Measurements from ENCODE around the gene MLIP. TPM values are rescaled to one million over a fixed set of nuclear protein-coding genes. Genes with fewer than 3 reads are reported as not detected.

MLIP gene
- total and polyA plus RNA-seq, 2 of the 8 experiments (the other 6 are each of a cell fraction or from before 2014, with no cell fraction given), result not detected

GRCh38 chr6:54097753-54098152 lies 13.5 kb upstream of the MLIP start (continued):
- TF ChIP-seq EZH2 (IDR thresholded peaks at IDR 0.05; ENCODE audit: low read depth, low read length, severe bottlenecking) (no peak), SIX5 (IDR thresholded peaks at IDR 0.05; ENCODE audit: low read depth, low read length) (no peak), SIN3A (conservative IDR thresholded peaks at IDR 0.05 in 1 of 2, IDR thresholded peaks at IDR 0.05 in 1 of 2; ENCODE audit: low read depth in 1 of 2, low read length in 2 of 2) (no peak), NANOG (IDR thresholded peaks at IDR 0.05; ENCODE audit: insufficient read depth, low read depth, low read length, poor library complexity, severe bottlenecking) (no peak), SIRT6 (IDR thresholded peaks at IDR 0.05; ENCODE audit: low read length) (no peak), SAP30 (IDR thresholded peaks at IDR 0.05; ENCODE audit: insufficient read depth, insufficient replicate concordance, low read length) (no peak), KDM1A (IDR thresholded peaks at IDR 0.05; ENCODE audit: borderline replicate concordance, low read length) (no peak), MAFK (IDR thresholded peaks at IDR 0.05; ENCODE audit: low read depth, low read length) (no peak), KDM5A (IDR thresholded peaks at IDR 0.05; ENCODE audit: low read length) (no peak)
- TF ChIP-seq, protein P1, sequence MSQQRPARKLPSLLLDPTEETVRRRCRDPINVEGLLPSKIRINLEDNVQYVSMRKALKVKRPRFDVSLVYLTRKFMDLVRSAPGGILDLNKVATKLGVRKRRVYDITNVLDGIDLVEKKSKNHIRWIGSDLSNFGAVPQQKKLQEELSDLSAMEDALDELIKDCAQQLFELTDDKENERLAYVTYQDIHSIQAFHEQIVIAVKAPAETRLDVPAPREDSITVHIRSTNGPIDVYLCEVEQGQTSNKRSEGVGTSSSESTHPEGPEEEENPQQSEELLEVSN (IDR thresholded peaks at IDR 0.05), result no peak
